Lower leg skin (tissue), 3 donors: ENCODE measurements around the gene GPATCH2.

Source experiments
- CTCF ChIP-seq, 3 donors: fragments of 450-650 bp; IDR thresholded peaks; one replicate each; pipeline ENCODE4 v1.5.1; 2016; ENCODE audit warnings: antibody characterized with exemption in 3 of 3, mild to moderate bottlenecking in 3 of 3, moderate library complexity in 2 of 3
- POLR2A ChIP-seq, 2 donors: fragments of 450-650 bp; IDR thresholded peaks; one replicate each; pipeline ENCODE4 v1.6.1; 2016 to 2017; ENCODE audit warnings: antibody characterized with exemption in 2 of 2, mild to moderate bottlenecking in 1 of 2, moderate library complexity in 1 of 2

GRCh38 chr1:217585577-217585976 lies 45.3 kb downstream of the GPATCH2 start:
- TF ChIP-seq CTCF (IDR thresholded peaks at IDR 0.05) = no peak
- no peak for TF ChIP-seq POLR2A (IDR thresholded peaks at IDR 0.05)
